Fibroblast of mammary gland (primary cell): ENCODE results near the gene ZNF689.

Experiments used
- DNase-seq: peaks from one replicate; pipeline ENCODE4 v3.0.0-alpha.2; 2010; ENCODE audit warnings: low read depth
- H3K4me3 ChIP-seq: 2 replicates; pipeline ENCODE4 v1.5.1; 2011; ENCODE audit warnings: low read depth, mild to moderate bottlenecking, low read length, moderate library complexity; ENCODE audit not compliant: control insufficient read depth
- CTCF ChIP-seq: conservative IDR thresholded peaks from 2 replicates; pipeline ENCODE4 v1.5.1; 2011; ENCODE audit warnings: low read depth, low read length, inconsistent platforms; ENCODE audit not compliant: control insufficient read depth, insufficient read depth

ZNF689 gene

GRCh38 chr16:30621765-30622164, 11.6 kb upstream of the ZNF689 start:
- H3K4me3 ChIP-seq, result no peak overlapping the region
- no peak for TF ChIP-seq CTCF
- peak; percentile 74 for DNase-seq

- no peak for TF ChIP-seq CTCF
- H3K4me3 ChIP-seq, result no peak overlapping the region
- DNase-seq, result no peak
Measured at GRCh38 chr16:30620169-30620568, 10.0 kb upstream of the ZNF689 start.

GRCh38 chr16:30619638-30620037, 9.4 kb upstream of the ZNF689 start:
- no peak for TF ChIP-seq CTCF
- no peak for DNase-seq

GRCh38 chr16:30619202-30619601, 9.0 kb upstream of the ZNF689 start:
- H3K4me3 ChIP-seq, result no peak overlapping the region
- DNase-seq, result peak; percentile 54
- TF ChIP-seq CTCF, result no peak

More at GRCh38 chr16:30619638-30620037, 9.4 kb upstream of the ZNF689 start:
- no peak overlapping the region for H3K4me3 ChIP-seq

- DNase-seq, result peak; percentile 54
- no peak overlapping the region for H3K4me3 ChIP-seq
- TF ChIP-seq CTCF, result peak; percentile 74
Measured at GRCh38 chr16:30615358-30616091, 5.3 kb upstream of the ZNF689 start.

- no peak for DNase-seq
- TF ChIP-seq CTCF, result no peak
- H3K4me3 ChIP-seq, result peak overlapping the region; percentile 96
Measured at GRCh38 chr16:30609002-30609925, 925 bp downstream of the ZNF689 start.
